GM12875 (cell line): ENCODE measurements around the gene C22orf23.

Experiments used
- H3K4me3 ChIP-seq: one replicate; pipeline ENCODE4 v1.5.1; 2011; ENCODE audit warnings: low read depth, low read length, control low read depth
- TF ChIP-seq, protein P1 (sequence below): IDR thresholded peaks from 2 replicates; pipeline ENCODE4 v1.5.1; 2011; ENCODE audit warnings: low read depth, mild to moderate bottlenecking, control low read depth, inconsistent platforms, low read length, moderate library complexity, borderline replicate concordance; ENCODE audit not compliant: insufficient read depth

Gene C22orf23

DNA sequence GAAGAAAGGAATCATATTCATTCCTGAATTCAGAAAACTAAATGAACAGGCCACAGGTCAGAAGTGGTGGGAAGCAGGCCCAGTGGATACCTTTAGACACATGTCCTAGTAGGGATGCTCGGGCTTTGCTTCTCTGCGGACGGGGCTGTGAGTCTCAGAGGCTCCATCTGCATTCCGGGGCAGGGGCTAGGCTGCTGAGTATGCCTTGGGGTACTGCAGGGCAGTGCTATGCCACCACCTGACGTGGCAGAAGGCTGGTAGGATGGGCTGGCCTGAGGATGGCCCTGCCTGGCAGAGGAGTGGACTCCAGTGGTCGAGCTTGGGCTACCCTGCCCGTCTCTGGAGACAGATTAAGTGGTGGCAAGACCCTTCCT, 9.6 kb downstream of the C22orf23 start:
- TF ChIP-seq, protein P1, sequence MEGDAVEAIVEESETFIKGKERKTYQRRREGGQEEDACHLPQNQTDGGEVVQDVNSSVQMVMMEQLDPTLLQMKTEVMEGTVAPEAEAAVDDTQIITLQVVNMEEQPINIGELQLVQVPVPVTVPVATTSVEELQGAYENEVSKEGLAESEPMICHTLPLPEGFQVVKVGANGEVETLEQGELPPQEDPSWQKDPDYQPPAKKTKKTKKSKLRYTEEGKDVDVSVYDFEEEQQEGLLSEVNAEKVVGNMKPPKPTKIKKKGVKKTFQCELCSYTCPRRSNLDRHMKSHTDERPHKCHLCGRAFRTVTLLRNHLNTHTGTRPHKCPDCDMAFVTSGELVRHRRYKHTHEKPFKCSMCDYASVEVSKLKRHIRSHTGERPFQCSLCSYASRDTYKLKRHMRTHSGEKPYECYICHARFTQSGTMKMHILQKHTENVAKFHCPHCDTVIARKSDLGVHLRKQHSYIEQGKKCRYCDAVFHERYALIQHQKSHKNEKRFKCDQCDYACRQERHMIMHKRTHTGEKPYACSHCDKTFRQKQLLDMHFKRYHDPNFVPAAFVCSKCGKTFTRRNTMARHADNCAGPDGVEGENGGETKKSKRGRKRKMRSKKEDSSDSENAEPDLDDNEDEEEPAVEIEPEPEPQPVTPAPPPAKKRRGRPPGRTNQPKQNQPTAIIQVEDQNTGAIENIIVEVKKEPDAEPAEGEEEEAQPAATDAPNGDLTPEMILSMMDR: no peak
- H3K4me3 ChIP-seq: no peak overlapping the region

DNA sequence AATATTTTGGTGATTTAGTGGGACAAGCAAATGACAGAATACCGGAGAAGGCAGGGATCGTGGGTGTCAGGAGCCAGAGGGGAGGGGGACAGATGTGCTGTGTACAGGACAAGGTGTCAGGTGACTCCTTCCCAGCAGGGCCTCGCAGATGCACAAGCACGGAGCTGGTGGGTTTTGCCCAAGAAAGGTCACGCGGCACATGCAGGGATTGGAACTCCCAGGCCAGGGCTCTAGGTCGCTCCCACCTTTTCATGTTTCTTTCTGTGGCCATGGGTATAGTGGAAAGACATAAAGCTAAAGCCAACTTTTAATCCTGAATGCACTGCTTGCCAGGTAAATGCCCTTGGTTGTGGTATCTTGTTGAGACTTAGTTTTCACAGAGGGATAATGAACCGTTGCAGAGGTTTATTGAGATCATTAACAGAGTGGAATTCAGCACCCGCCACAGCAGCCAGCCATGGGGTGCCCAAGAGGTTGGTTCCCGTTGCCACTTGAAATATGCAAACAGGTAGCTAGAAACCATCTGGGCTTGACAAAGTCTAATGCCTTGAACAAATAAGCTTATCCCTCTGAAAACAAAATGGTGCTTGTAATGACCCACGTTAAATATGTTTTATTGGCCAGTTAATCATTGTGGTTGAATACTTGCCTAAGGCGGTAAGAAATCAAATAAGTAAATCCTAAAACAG, 10.1 kb downstream of the C22orf23 start:
- no peak overlapping the region for H3K4me3 ChIP-seq
- TF ChIP-seq, protein P1: no peak

DNA sequence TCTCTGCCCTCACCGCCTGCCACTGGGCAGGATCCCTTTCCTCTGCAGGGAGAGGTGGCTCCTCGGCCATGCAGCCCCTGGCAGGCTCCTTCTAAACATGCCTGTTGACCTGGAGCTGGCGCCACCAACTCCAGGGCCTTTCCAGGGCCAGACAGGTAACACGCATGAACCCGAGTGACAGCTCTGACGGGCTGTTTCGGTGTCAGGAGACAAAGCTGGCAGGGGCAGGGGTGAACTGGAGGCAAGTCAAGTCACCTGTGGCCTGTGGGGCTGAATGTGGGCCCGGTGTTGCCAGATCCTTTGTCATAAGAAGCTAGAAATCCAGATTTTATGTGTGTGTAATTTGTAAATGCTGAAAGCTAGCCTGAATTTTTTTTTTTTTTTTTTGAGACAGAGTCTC, 11.3 kb downstream of the C22orf23 start:
- TF ChIP-seq, protein P1: no peak
- no peak overlapping the region for H3K4me3 ChIP-seq

DNA sequence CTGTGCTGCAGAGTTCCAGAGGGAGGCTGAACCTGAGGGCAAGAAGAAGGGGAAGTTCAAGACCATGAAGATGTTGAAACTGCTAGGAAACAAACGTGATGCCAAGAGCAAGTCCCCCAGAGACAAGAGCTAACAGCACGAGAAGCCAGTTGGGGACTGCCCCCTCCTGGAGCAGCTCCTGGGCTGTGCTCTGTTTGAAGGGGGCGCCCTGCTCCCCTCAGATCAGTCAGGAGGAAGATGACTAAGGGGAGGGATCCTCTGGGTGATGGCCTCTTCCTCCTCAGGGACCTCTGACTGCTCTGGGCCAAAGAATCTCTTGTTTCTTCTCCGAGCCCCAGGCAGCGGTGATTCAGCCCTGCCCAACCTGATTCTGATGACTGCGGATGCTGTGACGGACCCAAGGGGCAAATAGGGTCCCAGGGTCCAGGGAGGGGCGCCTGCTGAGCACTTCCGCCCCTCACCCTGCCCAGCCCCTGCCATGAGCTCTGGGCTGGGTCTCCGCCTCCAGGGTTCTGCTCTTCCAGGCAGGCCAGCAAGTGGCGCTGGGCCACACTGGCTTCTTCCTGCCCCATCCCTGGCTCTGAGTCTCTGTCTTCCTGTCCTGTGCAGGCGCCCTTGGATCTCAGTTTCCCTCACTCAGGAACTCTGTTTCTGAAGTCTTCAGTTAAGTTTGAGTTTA, 12.6 kb downstream of the C22orf23 start:
- no peak overlapping the region for H3K4me3 ChIP-seq
- TF ChIP-seq, protein P1: no peak

DNA sequence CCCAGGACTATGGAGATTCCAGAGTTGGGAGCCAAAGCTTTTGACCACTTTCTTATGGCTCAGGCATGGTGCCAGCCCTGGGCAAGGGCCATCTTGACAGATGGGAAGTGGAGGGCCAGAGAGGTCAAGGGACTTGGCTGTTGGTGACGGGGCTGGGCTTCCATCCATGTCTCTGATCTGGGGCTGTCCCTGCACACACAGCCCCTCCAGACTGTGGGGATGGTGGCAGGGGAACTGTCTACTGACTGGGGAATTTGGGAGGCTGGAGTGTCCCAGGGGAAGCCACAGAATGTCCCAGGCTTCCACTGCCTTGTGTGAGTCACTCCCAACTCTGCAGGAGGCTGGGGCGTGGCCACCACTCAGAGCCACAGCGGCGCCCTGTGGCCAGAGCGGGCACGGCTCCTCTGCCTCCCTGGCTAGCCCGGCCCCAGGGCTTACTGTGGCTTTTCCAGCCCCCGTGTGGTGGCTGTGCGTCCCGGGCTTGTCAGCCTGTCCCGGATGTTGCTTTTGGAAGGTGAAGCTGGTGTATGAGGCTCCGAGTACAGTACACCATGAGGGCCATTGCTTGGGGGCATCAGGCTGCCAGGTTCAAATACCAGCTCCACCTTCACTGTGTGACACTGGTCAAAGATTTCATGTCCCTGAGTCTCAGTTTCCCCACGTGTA, 19.6 kb downstream of the C22orf23 start:
- H3K4me3 ChIP-seq: no peak overlapping the region
- TF ChIP-seq, protein P1: peak; percentile 99

DNA sequence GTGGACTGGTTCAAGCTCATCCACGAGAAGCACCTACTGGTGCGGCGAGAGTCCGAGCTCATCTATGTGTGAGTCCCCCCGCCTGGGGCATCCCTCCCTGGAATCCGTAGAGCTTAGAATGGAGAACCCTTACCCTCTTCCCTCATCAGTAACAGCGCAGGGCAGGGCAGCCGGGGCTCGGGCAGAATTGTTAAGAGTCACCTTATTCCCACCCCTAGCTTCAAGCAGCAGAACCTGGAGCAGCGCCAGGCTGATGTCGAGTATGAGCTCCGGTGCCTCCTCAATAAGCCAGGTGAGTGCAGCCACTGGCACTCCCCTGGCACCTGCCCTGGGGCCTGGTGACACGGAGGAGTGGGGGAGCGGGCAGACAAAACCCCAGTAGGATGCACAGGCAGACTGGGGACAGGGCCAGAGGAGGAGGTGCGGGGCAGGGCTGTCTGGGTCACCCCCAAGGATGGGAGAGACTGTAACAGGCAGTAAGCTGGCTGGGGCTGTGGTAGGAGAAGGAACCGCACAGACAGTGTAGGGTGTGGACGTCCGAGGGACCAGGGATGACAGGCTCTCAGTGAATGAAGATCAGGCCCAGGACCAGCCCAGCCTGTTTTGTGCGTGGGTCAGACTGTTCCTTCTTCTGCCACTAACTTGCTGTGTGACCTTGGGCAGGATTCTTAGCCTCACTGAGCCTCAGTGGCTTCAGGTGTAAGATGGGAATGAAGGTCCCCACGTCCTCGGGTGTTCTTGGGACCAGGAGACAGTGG, 20.4 kb downstream of the C22orf23 start:
- H3K4me3 ChIP-seq: no peak overlapping the region
- TF ChIP-seq, protein P1: no peak
